ENCODE measurements around the gene GPR89A.

GRCh38 chr1:145702052-145702451 lies 94.3 kb downstream of the GPR89A start:
- TF ChIP-seq POLR2A (IDR thresholded peaks at IDR 0.05) (no peak), CTCF (IDR thresholded peaks at IDR 0.05) (no peak)
